Fibroblast of mammary gland (primary cell): ENCODE measurements around the gene ADGRF3.
"Not testable (repeated sequence)": the region's sequence is repeated elsewhere in the genome, so short reads cannot be mapped to it uniquely, and the experiment has no call there.

ENCODE experiments used
- DNase-seq: peaks from one replicate; pipeline ENCODE4 v3.0.0-alpha.2; 2010; ENCODE audit warnings: low read depth
- H3K4me3 ChIP-seq: 2 replicates; pipeline ENCODE4 v1.5.1; 2011; ENCODE audit warnings: low read depth, mild to moderate bottlenecking, low read length, moderate library complexity; ENCODE audit not compliant: control insufficient read depth
- CTCF ChIP-seq: conservative IDR thresholded peaks from 2 replicates; pipeline ENCODE4 v1.5.1; 2011; ENCODE audit warnings: low read depth, low read length, inconsistent platforms; ENCODE audit not compliant: control insufficient read depth, insufficient read depth

ADGRF3 gene

GRCh38 chr2:26268213-26268612, 78.4 kb downstream of the ADGRF3 start:
- no peak for TF ChIP-seq CTCF
- DNase-seq: peak; percentile 23

GRCh38 chr2:26258836-26259235, 87.8 kb downstream of the ADGRF3 start:
- H3K4me3 ChIP-seq, DNase-seq: not testable (repeated sequence)

More at GRCh38 chr2:26268213-26268612, 78.4 kb downstream of the ADGRF3 start:
- no peak overlapping the region for H3K4me3 ChIP-seq
